PC-3 (cell line): ENCODE measurements around the gene EMILIN3. TPM values are rescaled to one million over a fixed set of nuclear protein-coding genes. Genes with fewer than 3 reads are reported as not detected.

Source experiments
- ATAC-seq: fragments of 200-7000 bp; cut with Tn5 transposase; 2 replicates; pipeline ENCODE4 v1.9.1; 2020; ENCODE audit warnings: mild to moderate bottlenecking, moderate library complexity
- BruUV-seq: library from RNA; stranded (reverse); fragments of 400-500 nt; replicated peaks from 2 replicates; lab custom pipeline; 2021; lab: Mats Ljungman, UMichigan
- CTCF ChIA-PET: fragments of 300-600 bp; sonication (Branson Sonifier 250); formaldehyde crosslinking; loops from one replicate; lab custom pipeline; 2022; ENCODE audit warnings: antibody characterized with exemption; lab: Charles Lee
- POLR2A ChIA-PET: fragments of 300-600 bp; sonication (Branson Sonifier 250); formaldehyde crosslinking; loops from one replicate; lab custom pipeline; 2022; ENCODE audit warnings: antibody characterized with exemption; ENCODE audit not compliant: unreplicated experiment; lab: Charles Lee
- DNase-seq: peaks from one replicate; pipeline ENCODE4 v3.0.0-alpha.2; 2015
- H2AFZ ChIP-seq: fragments of 300-600 bp; sonication (generic); 2 replicates; pipeline ENCODE4 v1.6.0; 2016; ENCODE audit warnings: antibody characterized with exemption, low read length
- H3F3A ChIP-seq: fragments of 300-600 bp; sonication (generic); one replicate; pipeline ENCODE4 v1.6.0; 2017; ENCODE audit warnings: antibody characterized with exemption, low read length, control low read depth, mild to moderate bottlenecking; ENCODE audit not compliant: unreplicated experiment
- H3K27ac ChIP-seq: fragments of 300-600 bp; sonication (generic); 2 replicates; pipeline ENCODE4 v1.5.1; 2016; ENCODE audit warnings: mild to moderate bottlenecking, low read length
- H3K27me3 ChIP-seq: fragments of 300-600 bp; sonication (generic); 2 replicates; pipeline ENCODE4 v1.6.1; 2016; ENCODE audit warnings: low read length, mixed read lengths
- H3K36me3 ChIP-seq: fragments of 300-600 bp; sonication (generic); 2 replicates; pipeline ENCODE4 v1.6.1; 2016; ENCODE audit warnings: low read depth, mixed run types, low read length, mixed read lengths
- H3K4me1 ChIP-seq: fragments of 300-600 bp; sonication (generic); 2 replicates; pipeline ENCODE4 v1.5.1; 2016; ENCODE audit warnings: low read length; ENCODE audit not compliant: insufficient read depth
- H3K4me2 ChIP-seq: fragments of 300-600 bp; sonication (generic); 2 replicates; pipeline ENCODE4 v1.6.0; 2016; ENCODE audit warnings: low read length
- H3K4me3 ChIP-seq: fragments of 300-600 bp; sonication (generic); 2 replicates; pipeline ENCODE4 v1.5.1; 2016; ENCODE audit warnings: mild to moderate bottlenecking, low read length, mixed read lengths
- H3K79me2 ChIP-seq: fragments of 300-600 bp; sonication (generic); 2 replicates; pipeline ENCODE4 v1.6.1; 2017; ENCODE audit warnings: low read length, mixed read lengths
- H3K9ac ChIP-seq: fragments of 300-600 bp; sonication (generic); 2 replicates; pipeline ENCODE4 v1.6.0; 2016; ENCODE audit warnings: mild to moderate bottlenecking, low read length
- H3K9me2 ChIP-seq: fragments of 300-600 bp; sonication (generic); replicated peaks from 2 replicates; pipeline ENCODE4 v1.6.1; 2016; ENCODE audit warnings: mixed run types, low read length, mixed read lengths
- H3K9me3 ChIP-seq: fragments of 300-600 bp; sonication (generic); 2 replicates; pipeline ENCODE4 v1.6.1; 2016; ENCODE audit warnings: low read length, mixed read lengths
- H4K20me1 ChIP-seq: fragments of 300-600 bp; sonication (generic); 2 replicates; pipeline ENCODE4 v1.6.1; 2016; ENCODE audit warnings: low read length, mixed read lengths
- EZH2 ChIP-seq: fragments of 300-600 bp; sonication (generic); IDR thresholded peaks from one replicate; pipeline ENCODE4 v1.6.1; 2017; ENCODE audit warnings: antibody characterized with exemption, mild to moderate bottlenecking, low read length; ENCODE audit not compliant: unreplicated experiment
- EZH2phosphoT487 ChIP-seq: fragments of 300-600 bp; sonication (generic); IDR thresholded peaks from 2 replicates; pipeline ENCODE4 v1.6.1; 2018; ENCODE audit warnings: mild to moderate bottlenecking, antibody characterized with exemption, low read length, borderline replicate concordance
- intact Hi-C: fragments of 100-400 bp; cut with micrococcal nuclease; formaldehyde crosslinking; loops from 2 replicates; pipeline ENCODE4 v1.9.0; 2023
- total RNA-seq: library from RNA; depleted of rRNA; stranded (reverse); fragments of >200 nt; gene quantifications from 2 replicates; pipeline ENCODE4 v1.2.3, GENCODE V29; 2014
- TF ChIP-seq, protein P1 (sequence below): fragments of 300-600 bp; sonication (generic); conservative IDR thresholded peaks from 2 replicates; pipeline ENCODE4 v1.5.1; 2017; ENCODE audit warnings: antibody characterized with exemption, low read depth, mild to moderate bottlenecking, low read length

Gene EMILIN3
- total RNA-seq, 1 experiment from 2014 or later, result not detected

DNA sequence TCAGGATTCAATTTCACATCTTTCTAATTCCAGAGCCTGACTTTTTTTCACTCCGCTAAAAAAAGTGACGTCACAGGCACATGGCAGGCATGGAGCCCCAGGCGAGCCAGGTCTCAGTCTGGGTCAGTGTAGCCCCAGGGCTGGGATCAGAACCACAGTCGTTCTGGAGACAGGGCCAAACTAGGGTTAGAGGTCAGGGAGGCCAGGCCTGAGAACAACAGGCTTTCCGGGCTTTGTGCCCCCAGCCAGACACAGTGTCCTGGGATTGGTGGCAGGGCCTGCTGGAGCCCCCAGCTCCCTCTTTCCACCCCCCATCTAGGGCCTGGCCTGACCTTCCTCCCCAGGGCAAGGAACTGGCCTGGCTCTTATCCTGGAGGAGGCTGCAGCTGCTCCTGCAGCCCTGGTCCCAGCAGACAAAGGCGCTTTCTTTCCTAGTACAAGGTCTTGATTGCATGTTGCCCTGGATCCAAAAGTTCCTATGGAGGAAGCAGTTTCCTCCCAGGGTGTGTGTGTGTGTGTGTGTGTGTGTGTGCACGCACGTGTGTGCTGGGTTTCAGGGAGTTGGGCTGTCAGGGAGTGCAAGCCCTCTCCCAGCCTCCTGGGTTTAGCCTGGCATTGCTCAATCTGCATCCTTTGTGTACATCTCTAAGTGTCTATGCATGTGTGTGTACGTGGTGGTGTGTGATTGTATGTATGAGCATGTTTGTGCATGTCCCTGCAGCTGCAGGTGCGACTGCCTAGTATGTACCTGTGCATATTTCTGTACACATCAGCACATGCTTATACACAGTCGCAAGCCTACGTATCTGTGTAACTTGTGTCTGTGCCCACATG lies 26.5 kb upstream of the EMILIN3 start:
- Histone ChIP-seq H4K20me1 (no peaks in the 10 kb centered on the region), H3K9ac (no peak overlapping the region), H3K4me3 (no peak overlapping the region), H3K27me3 (no peaks in the 10 kb centered on the region), H3F3A (no peaks in the 10 kb centered on the region), H3K9me2 (no peaks in the 10 kb centered on the region), H3K4me2 (no peak overlapping the region), H3K79me2 (no peaks in the 10 kb centered on the region), H3K4me1 (no peaks in the 10 kb centered on the region), H2AFZ (no peak overlapping the region), H3K27ac (no peak overlapping the region), H3K36me3 (no peaks in the 10 kb centered on the region), H3K9me3 (no peaks in the 10 kb centered on the region)
- BruUV-seq, result no TSS peak
- CTCF ChIA-PET, result no interaction called here
- no peak for ATAC-seq
- POLR2A ChIA-PET, result no interaction called here
- DNase-seq, result no peak
- TF ChIP-seq EZH2 (no peak), EZH2phosphoT487 (no peak)
- TF ChIP-seq, protein P1, sequence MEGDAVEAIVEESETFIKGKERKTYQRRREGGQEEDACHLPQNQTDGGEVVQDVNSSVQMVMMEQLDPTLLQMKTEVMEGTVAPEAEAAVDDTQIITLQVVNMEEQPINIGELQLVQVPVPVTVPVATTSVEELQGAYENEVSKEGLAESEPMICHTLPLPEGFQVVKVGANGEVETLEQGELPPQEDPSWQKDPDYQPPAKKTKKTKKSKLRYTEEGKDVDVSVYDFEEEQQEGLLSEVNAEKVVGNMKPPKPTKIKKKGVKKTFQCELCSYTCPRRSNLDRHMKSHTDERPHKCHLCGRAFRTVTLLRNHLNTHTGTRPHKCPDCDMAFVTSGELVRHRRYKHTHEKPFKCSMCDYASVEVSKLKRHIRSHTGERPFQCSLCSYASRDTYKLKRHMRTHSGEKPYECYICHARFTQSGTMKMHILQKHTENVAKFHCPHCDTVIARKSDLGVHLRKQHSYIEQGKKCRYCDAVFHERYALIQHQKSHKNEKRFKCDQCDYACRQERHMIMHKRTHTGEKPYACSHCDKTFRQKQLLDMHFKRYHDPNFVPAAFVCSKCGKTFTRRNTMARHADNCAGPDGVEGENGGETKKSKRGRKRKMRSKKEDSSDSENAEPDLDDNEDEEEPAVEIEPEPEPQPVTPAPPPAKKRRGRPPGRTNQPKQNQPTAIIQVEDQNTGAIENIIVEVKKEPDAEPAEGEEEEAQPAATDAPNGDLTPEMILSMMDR, result no peak
- intact Hi-C loops, result no loop called here

DNA sequence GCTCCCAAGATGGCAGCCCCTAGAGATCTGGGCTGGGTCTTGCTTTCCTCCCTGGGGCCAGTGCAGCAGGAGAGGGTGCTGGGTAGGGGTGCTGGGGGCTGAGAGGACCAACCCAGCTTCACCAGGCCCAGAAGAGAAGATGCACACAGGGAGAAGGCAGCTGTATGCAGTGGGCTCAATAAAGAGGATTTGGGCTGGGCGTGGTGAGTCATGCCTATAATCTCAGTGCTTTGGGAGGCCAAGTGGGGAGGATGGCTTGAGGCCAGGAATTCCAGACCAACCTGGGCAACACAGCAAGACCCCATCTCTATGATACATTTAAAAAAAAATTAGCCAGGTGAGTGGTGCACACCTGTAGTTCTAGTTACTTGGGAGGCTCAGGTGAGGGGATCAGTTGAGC lies 25.7 kb upstream of the EMILIN3 start:
- Histone ChIP-seq H3K27ac (no peak overlapping the region), H4K20me1 (no peaks in the 10 kb centered on the region), H3K4me1 (no peaks in the 10 kb centered on the region), H3K4me3 (no peak overlapping the region), H3K79me2 (no peaks in the 10 kb centered on the region), H3K36me3 (no peaks in the 10 kb centered on the region), H3K9me3 (no peaks in the 10 kb centered on the region), H3K4me2 (no peak overlapping the region), H2AFZ (no peak overlapping the region), H3K9me2 (no peaks in the 10 kb centered on the region), H3K27me3 (no peaks in the 10 kb centered on the region), H3F3A (no peaks in the 10 kb centered on the region), H3K9ac (no peak overlapping the region)
- TF ChIP-seq EZH2phosphoT487, result no peak
- no peak for TF ChIP-seq EZH2
- TF ChIP-seq, protein P1, result no peak
- ChIA-PET CTCF (no interaction called here), POLR2A (no interaction called here)
- BruUV-seq, result no TSS peak
- ATAC-seq (no peak), DNase-seq (no peak)
- intact Hi-C loops, result no loop called here

DNA sequence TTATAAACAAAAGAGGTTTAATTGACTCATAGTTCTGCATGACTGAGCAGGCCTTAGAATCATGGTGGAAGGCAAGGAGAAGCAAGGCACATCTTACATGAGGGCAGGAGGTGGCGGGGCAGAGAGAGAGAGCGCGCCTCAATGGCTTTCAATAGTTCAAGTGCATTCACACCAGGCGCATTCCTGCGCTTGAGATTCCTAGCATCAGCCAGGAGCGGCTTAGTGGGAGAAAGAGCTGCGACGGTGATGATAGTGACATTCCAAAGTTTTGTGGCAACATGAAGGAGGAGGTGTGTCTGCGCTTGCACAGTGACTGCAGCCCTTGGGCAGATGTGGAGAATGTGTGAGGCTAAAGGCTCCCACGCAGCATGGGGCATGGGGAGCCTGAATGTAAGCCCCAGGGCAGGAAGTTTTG lies 25.0 kb upstream of the EMILIN3 start:
- Histone ChIP-seq H4K20me1 (no peaks in the 10 kb centered on the region), H3K36me3 (no peaks in the 10 kb centered on the region), H3K27me3 (no peaks in the 10 kb centered on the region), H3K27ac (no peak overlapping the region), H2AFZ (no peak overlapping the region), H3F3A (no peaks in the 10 kb centered on the region), H3K9ac (no peak overlapping the region), H3K9me3 (no peaks in the 10 kb centered on the region), H3K4me3 (no peak overlapping the region), H3K4me1 (no peaks in the 10 kb centered on the region), H3K79me2 (no peaks in the 10 kb centered on the region), H3K9me2 (no peaks in the 10 kb centered on the region), H3K4me2 (no peak overlapping the region)
- ATAC-seq (0 out of 2 replicates have a peak, but pooled peaks have one; percentile 18), DNase-seq (no peak)
- no TSS peak for BruUV-seq
- ChIA-PET CTCF (no interaction called here), POLR2A (no interaction called here)
- TF ChIP-seq, protein P1, result no peak
- TF ChIP-seq EZH2phosphoT487, result no peak
- TF ChIP-seq EZH2, result no peak
- intact Hi-C loops, result no loop called here
